Chondrocyte (in vitro differentiated cells): ENCODE results near the gene TTC27. TPM values are rescaled to one million over a fixed set of nuclear protein-coding genes. Genes with fewer than 3 reads are reported as not detected.

Experiments used
- DNase-seq: peaks from one replicate; pipeline ENCODE4 v3.0.0; 2021; ENCODE audit warnings: mixed read lengths, low spot score
- H3K27ac Mint-ChIP-seq: one replicate; pipeline ENCODE4 v1.8.0; 2021; ENCODE audit warnings: mild to moderate bottlenecking, moderate library complexity, mixed read lengths; ENCODE audit not compliant: unreplicated experiment
- H3K27me3 Mint-ChIP-seq: 2 replicates; pipeline ENCODE4 v1.8.0; 2021; ENCODE audit warnings: low read depth, mixed read lengths
- H3K36me3 Mint-ChIP-seq: 2 replicates; pipeline ENCODE4 v1.8.0; 2021; ENCODE audit warnings: low read depth, mixed read lengths
- H3K4me1 Mint-ChIP-seq: 2 replicates; pipeline ENCODE4 v1.8.0; 2021; ENCODE audit warnings: low read depth, mild to moderate bottlenecking, mixed read lengths
- H3K4me3 Mint-ChIP-seq: one replicate; pipeline ENCODE4 v1.8.0; 2021; ENCODE audit warnings: mild to moderate bottlenecking, moderate library complexity, mixed read lengths; ENCODE audit not compliant: unreplicated experiment
- H3K9me3 Mint-ChIP-seq: 2 replicates; pipeline ENCODE4 v1.8.0; 2021; ENCODE audit warnings: low read depth, mixed read lengths
- CTCF ChIP-seq: fragments of 200-600 bp; sonication (generic); IDR thresholded peaks from 2 replicates; pipeline ENCODE4 v1.5.0; 2021; ENCODE audit warnings: antibody characterized with exemption, mild to moderate bottlenecking, moderate library complexity
- total RNA-seq: library from RNA; stranded (reverse); gene quantifications from 3 replicates; pipeline ENCODE4 v1.2.1, GENCODE V29; 2021

Gene TTC27
- total RNA-seq, 1 donor from 2014 or later = 13.5 TPM

- H3K27ac Mint-ChIP-seq = no peak overlapping the region
Measured at GRCh38 chr2:32858713-32859112, 230.9 kb downstream of the TTC27 start.

GRCh38 chr2:32860385-32860784, 232.5 kb downstream of the TTC27 start:
- H3K27ac Mint-ChIP-seq = no peak overlapping the region
- TF ChIP-seq CTCF = no peak
- H3K9me3 Mint-ChIP-seq = no peaks in the 10 kb centered on the region
- no peak for DNase-seq
- peaks cover 34% of the 10 kb centered on the region for H3K4me1 Mint-ChIP-seq
- H3K4me3 Mint-ChIP-seq = no peak overlapping the region
- H3K27me3 Mint-ChIP-seq = no peaks in the 10 kb centered on the region
- H3K36me3 Mint-ChIP-seq = no peaks in the 10 kb centered on the region

More at GRCh38 chr2:32858713-32859112, 230.9 kb downstream of the TTC27 start:
- TF ChIP-seq CTCF = no peak
- Mint-ChIP-seq H3K27me3 (no peaks in the 10 kb centered on the region), H3K36me3 (no peaks in the 10 kb centered on the region), H3K9me3 (no peaks in the 10 kb centered on the region), H3K4me1 (peaks cover 17% of the 10 kb centered on the region), H3K4me3 (no peak overlapping the region)
- DNase-seq = no peak

- no peaks in the 10 kb centered on the region for H3K36me3 Mint-ChIP-seq
- peaks cover 45% of the 10 kb centered on the region for H3K4me1 Mint-ChIP-seq
- H3K9me3 Mint-ChIP-seq = no peaks in the 10 kb centered on the region
- H3K27ac Mint-ChIP-seq = peak overlapping the region; percentile 77
- no peaks in the 10 kb centered on the region for H3K27me3 Mint-ChIP-seq
- no peak overlapping the region for H3K4me3 Mint-ChIP-seq
- TF ChIP-seq CTCF = no peak
- DNase-seq = no peak
Measured at GRCh38 chr2:32862269-32863055, 234.6 kb downstream of the TTC27 start.

- Mint-ChIP-seq H3K4me3 (no peak overlapping the region), H3K27ac (peak overlapping the region; percentile 99), H3K9me3 (no peaks in the 10 kb centered on the region), H3K36me3 (no peaks in the 10 kb centered on the region), H3K4me1 (peaks cover 45% of the 10 kb centered on the region), H3K27me3 (no peaks in the 10 kb centered on the region)
- TF ChIP-seq CTCF = no peak
- DNase-seq = no peak
Measured at GRCh38 chr2:32863326-32863725, 235.5 kb downstream of the TTC27 start.

- peaks cover 45% of the 10 kb centered on the region for H3K4me1 Mint-ChIP-seq
- H3K27me3 Mint-ChIP-seq = no peaks in the 10 kb centered on the region
- no peak for DNase-seq
- H3K4me3 Mint-ChIP-seq = no peak overlapping the region
- no peaks in the 10 kb centered on the region for H3K36me3 Mint-ChIP-seq
- TF ChIP-seq CTCF = no peak
- H3K27ac Mint-ChIP-seq = peak overlapping the region; percentile 99
- no peaks in the 10 kb centered on the region for H3K9me3 Mint-ChIP-seq
Measured at GRCh38 chr2:32863803-32864202, 236.0 kb downstream of the TTC27 start.
